ENCODE data around the gene TMEM255B.

The TMEM255B gene

DNA sequence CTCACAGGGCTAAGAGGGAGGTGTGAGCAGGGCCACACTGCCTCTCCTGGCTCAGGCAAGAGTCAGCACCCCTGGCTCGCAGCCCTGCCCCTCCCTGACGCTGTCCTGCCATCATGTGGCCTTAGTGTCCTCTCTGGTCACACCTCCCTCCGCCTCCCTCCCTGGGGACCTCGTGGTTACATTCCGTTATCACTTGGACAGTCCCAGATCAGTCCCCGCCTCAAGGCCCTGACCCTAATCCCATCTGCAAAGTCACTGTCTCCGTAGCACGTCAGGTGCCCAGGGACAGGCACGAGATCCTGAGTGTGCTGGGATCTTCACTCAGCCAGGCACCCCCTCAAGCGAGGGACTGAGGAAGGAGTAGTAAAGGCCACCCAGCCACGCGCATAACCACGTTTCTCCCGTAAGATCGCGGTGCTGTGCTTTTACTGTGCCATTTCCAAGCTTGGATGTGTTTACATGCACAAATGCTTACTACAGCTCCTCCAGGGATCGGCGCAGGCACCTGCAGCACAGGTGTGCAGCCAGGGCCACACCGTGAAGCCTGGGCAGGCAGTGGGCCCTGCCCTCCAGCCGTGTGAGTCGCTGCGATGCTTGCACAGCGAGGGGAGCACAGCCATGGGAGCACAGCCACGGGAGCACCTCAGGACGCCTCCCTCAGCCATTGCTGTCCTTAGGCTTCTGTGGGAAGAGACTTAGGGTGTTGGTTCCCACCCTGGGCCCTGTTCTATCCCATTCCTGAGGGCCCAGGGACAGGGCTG lies 10.7 kb upstream of the TMEM255B start:
- TF ChIP-seq L3MBTL2 (conservative IDR thresholded peaks at IDR 0.05) (no peak), ARNT (IDR thresholded peaks at IDR 0.05) (no peak), BHLHE40 (IDR thresholded peaks at IDR 0.05; ENCODE audit: borderline replicate concordance) (no peak), NFRKB (IDR thresholded peaks at IDR 0.05) (no peak), TARDBP (IDR thresholded peaks at IDR 0.05) (no peak), HDGF (IDR thresholded peaks at IDR 0.05; ENCODE audit: borderline replicate concordance) (no peak), SP1 (IDR thresholded peaks at IDR 0.05) (no peak), ZNF384 (IDR thresholded peaks at IDR 0.05) (no peak), FOXA1 (IDR thresholded peaks at IDR 0.05) (no peak), CTBP1 (IDR thresholded peaks at IDR 0.05; ENCODE audit: borderline replicate concordance) (no peak), FOXK2 (IDR thresholded peaks at IDR 0.05) (no peak), SUZ12 (IDR thresholded peaks at IDR 0.05) (no peak), ELF4 (IDR thresholded peaks at IDR 0.05) (no peak), FOXM1 (IDR thresholded peaks at IDR 0.05; ENCODE audit: borderline replicate concordance) (no peak), LEF1 (IDR thresholded peaks at IDR 0.05; ENCODE audit: borderline replicate concordance) (no peak)
- TF ChIP-seq, protein P1, sequence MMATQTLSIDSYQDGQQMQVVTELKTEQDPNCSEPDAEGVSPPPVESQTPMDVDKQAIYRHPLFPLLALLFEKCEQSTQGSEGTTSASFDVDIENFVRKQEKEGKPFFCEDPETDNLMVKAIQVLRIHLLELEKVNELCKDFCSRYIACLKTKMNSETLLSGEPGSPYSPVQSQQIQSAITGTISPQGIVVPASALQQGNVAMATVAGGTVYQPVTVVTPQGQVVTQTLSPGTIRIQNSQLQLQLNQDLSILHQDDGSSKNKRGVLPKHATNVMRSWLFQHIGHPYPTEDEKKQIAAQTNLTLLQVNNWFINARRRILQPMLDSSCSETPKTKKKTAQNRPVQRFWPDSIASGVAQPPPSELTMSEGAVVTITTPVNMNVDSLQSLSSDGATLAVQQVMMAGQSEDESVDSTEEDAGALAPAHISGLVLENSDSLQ (IDR thresholded peaks at IDR 0.05), result no peak
- ChIA-PET CTCF (no interaction called here), POLR2A (no interaction called here)
- no peak for DNase-seq (ENCODE audit: extremely low spot score)

DNA sequence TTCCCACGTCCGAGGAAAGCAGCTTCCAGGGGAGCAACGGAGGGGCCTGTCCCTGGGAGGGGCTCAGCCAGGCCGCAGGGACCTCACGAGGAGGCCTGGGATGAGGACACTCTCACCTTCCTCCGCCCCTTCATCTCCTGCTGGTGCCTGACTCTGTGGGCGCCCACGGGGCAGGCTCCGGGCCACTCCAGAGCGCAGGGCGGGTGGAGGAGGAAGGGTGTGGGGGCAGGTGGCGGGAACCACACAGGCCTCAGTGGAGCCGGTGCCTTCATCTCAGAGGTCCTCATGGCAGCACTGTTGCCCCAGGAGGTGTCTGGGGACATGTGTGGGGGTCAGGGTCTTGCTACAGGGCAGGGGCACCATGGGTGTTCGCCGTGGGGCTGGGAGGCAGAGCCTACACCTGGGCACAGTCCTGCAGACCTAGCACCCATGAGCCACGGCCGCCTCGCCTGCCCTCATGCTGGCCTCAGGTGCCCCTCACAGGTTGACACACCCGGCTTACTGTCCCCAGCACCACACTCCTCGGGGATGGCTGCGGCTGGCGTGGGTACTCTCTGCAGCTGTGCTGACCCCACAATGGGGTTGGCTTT lies 10.1 kb upstream of the TMEM255B start:
- TF ChIP-seq SUZ12 (IDR thresholded peaks at IDR 0.05), result no peak
- TF ChIP-seq, protein P1 (IDR thresholded peaks at IDR 0.05), result no peak
- no peak for TF ChIP-seq BHLHE40 (IDR thresholded peaks at IDR 0.05; ENCODE audit: borderline replicate concordance)
- CTCF ChIA-PET, result no interaction called here
- no peak for DNase-seq (ENCODE audit: extremely low spot score)
- POLR2A ChIA-PET, result no interaction called here

DNA sequence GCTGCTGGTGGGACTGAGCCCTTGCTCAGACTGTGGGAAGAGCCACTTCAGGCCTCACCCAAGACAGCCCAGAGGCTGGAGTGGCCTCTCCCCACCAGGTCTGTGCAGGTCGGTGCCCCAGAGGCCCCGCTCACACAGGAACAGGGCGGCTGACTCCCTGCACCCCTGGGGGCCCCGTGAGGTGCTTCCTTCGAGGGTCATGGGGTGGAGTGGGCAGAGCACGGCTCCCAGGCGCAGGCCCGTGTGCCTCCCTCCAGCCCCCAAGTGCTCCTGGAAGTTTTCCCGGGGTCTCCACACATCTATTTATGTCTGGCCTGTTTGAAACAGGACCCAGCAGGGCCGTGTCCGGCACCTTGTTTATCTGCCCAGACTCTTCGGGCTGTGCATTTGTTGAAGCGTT lies 9.5 kb upstream of the TMEM255B start:
- TF ChIP-seq FOXK2 (IDR thresholded peaks at IDR 0.05), result no peak
- no peak for TF ChIP-seq HDGF (IDR thresholded peaks at IDR 0.05; ENCODE audit: borderline replicate concordance)
- TF ChIP-seq SUZ12 (IDR thresholded peaks at IDR 0.05), result no peak
- TF ChIP-seq ZNF384 (IDR thresholded peaks at IDR 0.05), result no peak
- TF ChIP-seq L3MBTL2 (conservative IDR thresholded peaks at IDR 0.05), result no peak
- TF ChIP-seq FOXA1 (IDR thresholded peaks at IDR 0.05), result no peak
- TF ChIP-seq SP1 (IDR thresholded peaks at IDR 0.05), result no peak
- no peak for TF ChIP-seq FOXM1 (IDR thresholded peaks at IDR 0.05; ENCODE audit: borderline replicate concordance)
- TF ChIP-seq TARDBP (IDR thresholded peaks at IDR 0.05), result no peak
- TF ChIP-seq CTBP1 (IDR thresholded peaks at IDR 0.05; ENCODE audit: borderline replicate concordance), result no peak
- TF ChIP-seq ELF4 (IDR thresholded peaks at IDR 0.05), result no peak
- no peak for TF ChIP-seq ARNT (IDR thresholded peaks at IDR 0.05)
- TF ChIP-seq NFRKB (IDR thresholded peaks at IDR 0.05), result no peak
- TF ChIP-seq, protein P1 (IDR thresholded peaks at IDR 0.05), result no peak
- TF ChIP-seq LEF1 (IDR thresholded peaks at IDR 0.05; ENCODE audit: borderline replicate concordance), result no peak
- TF ChIP-seq BHLHE40 (IDR thresholded peaks at IDR 0.05; ENCODE audit: borderline replicate concordance), result no peak
- CTCF ChIA-PET, result no interaction called here
- DNase-seq (ENCODE audit: extremely low spot score), result no peak
- POLR2A ChIA-PET, result no interaction called here

DNA sequence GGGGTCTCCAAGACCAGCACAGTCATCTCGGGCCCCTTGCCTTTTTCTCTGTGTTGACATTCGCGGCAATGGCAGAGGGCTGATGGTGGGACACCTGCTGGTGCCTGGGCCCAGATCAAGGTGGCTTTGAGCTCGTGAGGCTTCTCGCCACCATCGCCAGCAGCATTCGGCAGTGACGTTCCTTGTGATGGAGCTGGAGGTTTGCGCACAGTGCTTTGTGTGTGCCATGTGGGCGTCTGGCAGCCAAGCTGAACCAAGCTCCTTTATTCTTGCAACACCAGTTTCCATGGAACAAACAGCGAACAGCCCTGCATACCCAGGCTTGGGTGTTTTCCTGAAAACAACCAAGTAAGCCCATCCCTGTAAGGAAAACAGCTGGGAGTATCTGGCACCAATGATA lies 9.1 kb upstream of the TMEM255B start:
- POLR2A ChIA-PET, result no interaction called here
- TF ChIP-seq BHLHE40 (IDR thresholded peaks at IDR 0.05; ENCODE audit: borderline replicate concordance), result no peak
- no peak for TF ChIP-seq HDGF (IDR thresholded peaks at IDR 0.05; ENCODE audit: borderline replicate concordance)
- no peak for TF ChIP-seq TARDBP (IDR thresholded peaks at IDR 0.05)
- TF ChIP-seq LEF1 (IDR thresholded peaks at IDR 0.05; ENCODE audit: borderline replicate concordance), result no peak
- no peak for TF ChIP-seq SUZ12 (IDR thresholded peaks at IDR 0.05)
- TF ChIP-seq ZNF384 (IDR thresholded peaks at IDR 0.05), result no peak
- TF ChIP-seq SP1 (IDR thresholded peaks at IDR 0.05), result no peak
- no peak for TF ChIP-seq FOXK2 (IDR thresholded peaks at IDR 0.05)
- TF ChIP-seq NFRKB (IDR thresholded peaks at IDR 0.05), result no peak
- no peak for TF ChIP-seq CTBP1 (IDR thresholded peaks at IDR 0.05; ENCODE audit: borderline replicate concordance)
- no peak for TF ChIP-seq ELF4 (IDR thresholded peaks at IDR 0.05)
- TF ChIP-seq FOXA1 (IDR thresholded peaks at IDR 0.05), result no peak
- TF ChIP-seq ARNT (IDR thresholded peaks at IDR 0.05), result no peak
- no peak for TF ChIP-seq FOXM1 (IDR thresholded peaks at IDR 0.05; ENCODE audit: borderline replicate concordance)
- no peak for TF ChIP-seq L3MBTL2 (conservative IDR thresholded peaks at IDR 0.05)
- CTCF ChIA-PET, result no interaction called here
- no peak for DNase-seq (ENCODE audit: extremely low spot score)

DNA sequence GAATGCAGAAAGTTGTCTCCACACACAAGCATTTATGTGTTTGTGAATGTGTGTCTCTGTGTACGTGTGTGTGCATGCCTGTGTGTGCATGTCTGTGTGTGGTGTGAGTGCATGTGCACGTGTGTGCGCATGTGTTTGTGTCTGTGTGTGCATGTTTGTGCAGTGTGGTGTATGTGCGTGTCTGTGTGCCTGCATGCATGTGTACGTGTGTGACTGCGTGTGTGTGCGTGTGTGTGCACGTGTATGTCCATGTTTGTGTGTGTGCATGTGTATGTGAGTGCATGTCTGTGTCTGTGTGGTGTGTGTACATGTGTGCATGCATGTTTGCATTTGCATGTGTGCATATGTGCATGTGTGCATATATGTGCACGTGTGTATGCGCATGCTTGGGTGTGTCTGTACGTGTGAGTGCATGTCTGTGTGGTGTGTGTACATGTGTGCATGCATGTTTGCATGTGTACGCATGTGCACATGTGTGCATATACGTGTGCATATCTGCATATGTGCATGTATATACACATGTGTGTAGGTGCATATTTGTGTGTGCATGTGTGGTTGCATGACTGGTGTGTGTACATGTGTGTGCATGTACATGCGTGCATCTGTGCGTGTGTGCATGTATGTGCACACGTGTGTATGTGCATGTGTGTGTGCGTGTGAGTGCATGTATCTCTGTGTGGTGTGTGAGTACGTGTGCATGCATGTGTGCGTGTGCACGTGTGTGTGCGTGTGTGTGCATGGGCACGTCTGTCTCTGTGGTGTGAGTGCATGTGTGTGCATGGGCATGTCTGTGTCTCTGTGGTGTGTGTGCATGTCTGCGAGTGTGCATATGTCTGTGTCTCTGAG lies 8.2 kb upstream of the TMEM255B start:
- ChIA-PET POLR2A (no interaction called here), CTCF (no interaction called here)
- no peak for DNase-seq (ENCODE audit: extremely low spot score)
- no peak for TF ChIP-seq L3MBTL2 (conservative IDR thresholded peaks at IDR 0.05)
- no peak for TF ChIP-seq HDGF (IDR thresholded peaks at IDR 0.05; ENCODE audit: borderline replicate concordance)
- TF ChIP-seq FOXA1 (IDR thresholded peaks at IDR 0.05), result no peak
- TF ChIP-seq SP1 (IDR thresholded peaks at IDR 0.05), result no peak
